ENCODE results near the gene SH3GL2. TPM values are rescaled to one million over a fixed set of nuclear protein-coding genes. Genes with fewer than 3 reads are reported as not detected.

The SH3GL2 gene
- total and polyA plus RNA-seq, 2 donors (not counting 1 experiment from before 2014, with no cell fraction given), result not detected

- peaks cover 4% of the 10 kb centered on the region for H3K9me3 Mint-ChIP-seq (ENCODE audit: insufficient read depth)
- Histone ChIP-seq H3K9me3 (ENCODE audit: control extremely low read depth in 1 of 3, control insufficient read depth in 2 of 3, insufficient read depth in 1 of 3, low read length in 2 of 3) (no peaks in the 10 kb centered on the region), H4K20me1 (ENCODE audit: control insufficient read depth, insufficient read depth, low read length, poor library complexity, severe bottlenecking) (no peaks in the 10 kb centered on the region), H3K27ac (ENCODE audit: low read length in 2 of 2) (no peak overlapping the region), H3K79me2 (ENCODE audit: control insufficient read depth, insufficient read depth, low read length) (no peaks in the 10 kb centered on the region), H3K36me3 (replicated peaks in 1 of 2; ENCODE audit: control extremely low read depth in 1 of 2, control insufficient read depth in 1 of 2, extremely low read depth in 1 of 2, insufficient read depth in 2 of 2, low read length in 1 of 2) (no peaks in the 10 kb centered on the region), H3K4me1 (ENCODE audit: control insufficient read depth in 2 of 2, insufficient read depth in 2 of 2, low read length in 2 of 2) (no peaks in the 10 kb centered on the region), H3K27me3 (replicated peaks in 1 of 4; ENCODE audit: control extremely low read depth in 1 of 4, control insufficient read depth in 3 of 4, insufficient read depth in 4 of 4, low read length in 3 of 4) (no peaks in the 10 kb centered on the region), H3K9ac (ENCODE audit: low read length) (no peak overlapping the region), H3K4me3 (ENCODE audit: control extremely low read depth in 1 of 5, extremely low read depth in 1 of 5, insufficient read depth in 1 of 5, low read depth in 2 of 5, low read length in 4 of 5) (no peak overlapping the region), H3K4me2 (replicated peaks; ENCODE audit: low read depth, low read length, poor library complexity, severe bottlenecking) (no peak overlapping the region), H2AFZ (ENCODE audit: insufficient read depth, low read depth, low read length, poor library complexity, severe bottlenecking) (no peak overlapping the region)
- DNase-seq (no peak), ATAC-seq (ENCODE audit: low read depth) (no peak)
- H3K27me3 Mint-ChIP-seq, result no peaks in the 10 kb centered on the region
- no peak overlapping the region for H3K27ac Mint-ChIP-seq
- H3K4me1 Mint-ChIP-seq, result no peaks in the 10 kb centered on the region
- CTCF ChIA-PET, result no interaction called here
- POLR2A ChIA-PET, result no interaction called here
- TF ChIP-seq EZH2 (IDR thresholded peaks at IDR 0.05; ENCODE audit: borderline replicate concordance, insufficient read depth, low read depth, low read length, poor library complexity, severe bottlenecking), result no peak
- TF ChIP-seq, protein P1, sequence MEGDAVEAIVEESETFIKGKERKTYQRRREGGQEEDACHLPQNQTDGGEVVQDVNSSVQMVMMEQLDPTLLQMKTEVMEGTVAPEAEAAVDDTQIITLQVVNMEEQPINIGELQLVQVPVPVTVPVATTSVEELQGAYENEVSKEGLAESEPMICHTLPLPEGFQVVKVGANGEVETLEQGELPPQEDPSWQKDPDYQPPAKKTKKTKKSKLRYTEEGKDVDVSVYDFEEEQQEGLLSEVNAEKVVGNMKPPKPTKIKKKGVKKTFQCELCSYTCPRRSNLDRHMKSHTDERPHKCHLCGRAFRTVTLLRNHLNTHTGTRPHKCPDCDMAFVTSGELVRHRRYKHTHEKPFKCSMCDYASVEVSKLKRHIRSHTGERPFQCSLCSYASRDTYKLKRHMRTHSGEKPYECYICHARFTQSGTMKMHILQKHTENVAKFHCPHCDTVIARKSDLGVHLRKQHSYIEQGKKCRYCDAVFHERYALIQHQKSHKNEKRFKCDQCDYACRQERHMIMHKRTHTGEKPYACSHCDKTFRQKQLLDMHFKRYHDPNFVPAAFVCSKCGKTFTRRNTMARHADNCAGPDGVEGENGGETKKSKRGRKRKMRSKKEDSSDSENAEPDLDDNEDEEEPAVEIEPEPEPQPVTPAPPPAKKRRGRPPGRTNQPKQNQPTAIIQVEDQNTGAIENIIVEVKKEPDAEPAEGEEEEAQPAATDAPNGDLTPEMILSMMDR (IDR thresholded peaks at IDR 0.05), result no peak
- WGBS (ENCODE audit: insufficient coverage), result 77% methylated on average over 2 of the region's 6 CpGs
- H3K4me3 Mint-ChIP-seq, result no peak overlapping the region
- intact Hi-C loops (cut with micrococcal nuclease), result no loop called here
Measured at GRCh38 chr9:17622749-17623148, 43.9 kb downstream of the SH3GL2 start.

- Mint-ChIP-seq H3K4me3 (no peak overlapping the region), H3K27ac (no peak overlapping the region), H3K4me1 (no peaks in the 10 kb centered on the region), H3K9me3 (ENCODE audit: insufficient read depth) (peaks cover 4% of the 10 kb centered on the region), H3K27me3 (no peaks in the 10 kb centered on the region)
- H3K9me3 ChIP-seq (ENCODE audit: control extremely low read depth in 1 of 3, control insufficient read depth in 2 of 3, insufficient read depth in 1 of 3, low read length in 2 of 3), result no peaks in the 10 kb centered on the region
- 85% methylated on average over 4 of the region's 6 CpGs for WGBS (ENCODE audit: insufficient coverage)
- TF ChIP-seq EZH2 (IDR thresholded peaks at IDR 0.05; ENCODE audit: borderline replicate concordance, insufficient read depth, low read depth, low read length, poor library complexity, severe bottlenecking), result no peak
- TF ChIP-seq, protein P1 (IDR thresholded peaks at IDR 0.05), result no peak
- no peaks in the 10 kb centered on the region for H3K27me3 ChIP-seq (replicated peaks in 1 of 4; ENCODE audit: control extremely low read depth in 1 of 4, control insufficient read depth in 3 of 4, insufficient read depth in 4 of 4, low read length in 3 of 4)
- ChIA-PET POLR2A (no interaction called here), CTCF (no interaction called here)
- DNase-seq (no peak), ATAC-seq (ENCODE audit: low read depth) (no peak)
- no peaks in the 10 kb centered on the region for H3K36me3 ChIP-seq (replicated peaks in 1 of 2; ENCODE audit: control extremely low read depth in 1 of 2, control insufficient read depth in 1 of 2, extremely low read depth in 1 of 2, insufficient read depth in 2 of 2, low read length in 1 of 2)
- H3K27ac ChIP-seq (ENCODE audit: low read length in 2 of 2), result no peak overlapping the region
- H2AFZ ChIP-seq (ENCODE audit: insufficient read depth, low read depth, low read length, poor library complexity, severe bottlenecking), result no peak overlapping the region
- no peaks in the 10 kb centered on the region for H3K79me2 ChIP-seq (ENCODE audit: control insufficient read depth, insufficient read depth, low read length)
- intact Hi-C loops (cut with micrococcal nuclease), result no loop called here
- H3K4me1 ChIP-seq (ENCODE audit: control insufficient read depth in 2 of 2, insufficient read depth in 2 of 2, low read length in 2 of 2), result no peaks in the 10 kb centered on the region
- H3K4me2 ChIP-seq (replicated peaks; ENCODE audit: low read depth, low read length, poor library complexity, severe bottlenecking), result no peak overlapping the region
- H3K4me3 ChIP-seq (ENCODE audit: control extremely low read depth in 1 of 5, extremely low read depth in 1 of 5, insufficient read depth in 1 of 5, low read depth in 2 of 5, low read length in 4 of 5), result no peak overlapping the region
- no peak overlapping the region for H3K9ac ChIP-seq (ENCODE audit: low read length)
- H4K20me1 ChIP-seq (ENCODE audit: control insufficient read depth, insufficient read depth, low read length, poor library complexity, severe bottlenecking), result no peaks in the 10 kb centered on the region
Measured at GRCh38 chr9:17623965-17624364, 45.1 kb downstream of the SH3GL2 start.
